ENCODE data around the gene CCDC86.

Gene CCDC86

GRCh38 chr11:60831501-60832079 lies 10.3 kb upstream of the CCDC86 start:
- DNase-seq, result no peak

GRCh38 chr11:60834742-60835533 lies 7.0 kb upstream of the CCDC86 start:
- no peak for DNase-seq

GRCh38 chr11:60835534-60835846 lies 6.4 kb upstream of the CCDC86 start:
- no peak for DNase-seq

GRCh38 chr11:60836866-60837515 lies 4.9 kb upstream of the CCDC86 start:
- DNase-seq, result no peak

GRCh38 chr11:60838132-60838531 lies 3.8 kb upstream of the CCDC86 start:
- no peak for DNase-seq

- no peak for DNase-seq
Measured at GRCh38 chr11:60840470-60841430, 1.2 kb upstream of the CCDC86 start.

- DNase-seq, result peak; percentile 27
Measured at GRCh38 chr11:60842668-60843600, 1.0 kb downstream of the CCDC86 start.

- no peak for DNase-seq
Measured at GRCh38 chr11:60844045-60844869, 2.3 kb downstream of the CCDC86 start.

- no peak for DNase-seq
Measured at GRCh38 chr11:60844870-60845221, 2.9 kb downstream of the CCDC86 start.

GRCh38 chr11:60845338-60845737 lies 3.4 kb downstream of the CCDC86 start:
- no peak for DNase-seq

- no peak for DNase-seq
Measured at GRCh38 chr11:60847281-60847680, 5.4 kb downstream of the CCDC86 start.

GRCh38 chr11:60847896-60848295 lies 6.0 kb downstream of the CCDC86 start:
- DNase-seq, result no peak

GRCh38 chr11:60848714-60849151 lies 6.8 kb downstream of the CCDC86 start:
- no peak for DNase-seq

- no peak for DNase-seq
Measured at GRCh38 chr11:60849641-60850520, 8.0 kb downstream of the CCDC86 start.

- DNase-seq, result no peak
Measured at GRCh38 chr11:60851327-60852104, 9.6 kb downstream of the CCDC86 start.

- no peak for DNase-seq
Measured at GRCh38 chr11:60852117-60852981, 10.4 kb downstream of the CCDC86 start.

GRCh38 chr11:60852982-60853950 lies 11.4 kb downstream of the CCDC86 start:
- DNase-seq, result no peak

Measured in activated CD8-positive, alpha-beta memory T cell treated with anti-CD3 and anti-CD28 coated beads, Interleukin-2, amount 50 U/mL, for 4 hours (primary cell).